NCI-H2227 treated with DMSO at 0.1 percent for 48 hours (cell line): ENCODE results near the gene LAMP2.
"Not testable (repeated sequence)": the region's sequence is repeated elsewhere in the genome, so short reads cannot be mapped to it uniquely, and the experiment has no call there.

Experiments used
- DNase-seq: peaks from one replicate; lab custom pipeline; 2025; lab: John Stamatoyannopoulos, UW

LAMP2 gene

GRCh38 chrX:120468825-120469525 lies at the start of gene LAMP2:
Gene LAMP2 (minus strand): TSS chrX:120469296. CDS start chrX:120469169, 127 bp downstream.
- peak; percentile 93 for DNase-seq

- no peak for DNase-seq
Observed at GRCh38 chrX:120517936-120518335, 48.8 kb upstream of the LAMP2 start.

- no peak for DNase-seq
Observed at GRCh38 chrX:120514236-120514635, 45.1 kb upstream of the LAMP2 start.

- no peak for DNase-seq
Observed at GRCh38 chrX:120512627-120513026, 43.5 kb upstream of the LAMP2 start.

GRCh38 chrX:120512222-120512621 lies 43.1 kb upstream of the LAMP2 start:
- DNase-seq = no peak

GRCh38 chrX:120504569-120504968 lies 35.5 kb upstream of the LAMP2 start:
- no peak for DNase-seq

- no peak for DNase-seq
Observed at GRCh38 chrX:120499301-120500072, 30.4 kb upstream of the LAMP2 start.

- DNase-seq = not testable (repeated sequence)
Observed at GRCh38 chrX:120490119-120490518, 21.0 kb upstream of the LAMP2 start.

- no peak for DNase-seq
Observed at GRCh38 chrX:120486786-120487185, 17.7 kb upstream of the LAMP2 start.

- peak; percentile 98 for DNase-seq
Observed at GRCh38 chrX:120485638-120486520, 16.8 kb upstream of the LAMP2 start.

- no peak for DNase-seq
Observed at GRCh38 chrX:120485315-120485637, 16.2 kb upstream of the LAMP2 start.

GRCh38 chrX:120477453-120477852 lies 8.4 kb upstream of the LAMP2 start:
- no peak for DNase-seq

- DNase-seq = no peak
Observed at GRCh38 chrX:120476714-120477113, 7.6 kb upstream of the LAMP2 start.

GRCh38 chrX:120475447-120475846 lies 6.4 kb upstream of the LAMP2 start:
- DNase-seq = peak; percentile 8

- DNase-seq = no peak
Observed at GRCh38 chrX:120474085-120474484, 5.0 kb upstream of the LAMP2 start.

- not testable (repeated sequence) for DNase-seq
Observed at GRCh38 chrX:120469657-120470056, 561 bp upstream of the LAMP2 start.

GRCh38 chrX:120468479-120468824 lies 644 bp downstream of the LAMP2 start:
- DNase-seq = no peak

- no peak for DNase-seq
Observed at GRCh38 chrX:120468071-120468470, 1.0 kb downstream of the LAMP2 start.

- no peak for DNase-seq
Observed at GRCh38 chrX:120464411-120464810, 4.7 kb downstream of the LAMP2 start.

- no peak for DNase-seq
Observed at GRCh38 chrX:120463241-120463640, 5.9 kb downstream of the LAMP2 start.

- no peak for DNase-seq
Observed at GRCh38 chrX:120462370-120462769, 6.7 kb downstream of the LAMP2 start.

GRCh38 chrX:120459309-120459708 lies 9.8 kb downstream of the LAMP2 start:
- no peak for DNase-seq

GRCh38 chrX:120457766-120458180 lies 11.3 kb downstream of the LAMP2 start:
- no peak for DNase-seq
